ENCODE data around the gene SLC36A3. TPM values are rescaled to one million over a fixed set of nuclear protein-coding genes. Genes with fewer than 3 reads are reported as not detected.
"Not testable (repeated sequence)": the region's sequence is repeated elsewhere in the genome, so short reads cannot be mapped to it uniquely, and the experiment has no call there.

The SLC36A3 gene
- polyA plus RNA-seq (ENCODE audit: insufficient read length in 4 of 4), result not detected

- DNase-seq (ENCODE audit: low read depth in 4 of 4, low spot score in 3 of 4), result no peak
Observed at GRCh38 chr5:151303666-151304065, at the start of gene SLC36A3. SLC36A3 (minus strand) TSS chr5:151303766; CDS start chr5:151303354, 412 bp downstream.

- DNase-seq (ENCODE audit: low read depth in 4 of 4, low spot score in 3 of 4), result no peak
Observed at GRCh38 chr5:151351671-151352070, 48.1 kb upstream of the SLC36A3 start.

DNA sequence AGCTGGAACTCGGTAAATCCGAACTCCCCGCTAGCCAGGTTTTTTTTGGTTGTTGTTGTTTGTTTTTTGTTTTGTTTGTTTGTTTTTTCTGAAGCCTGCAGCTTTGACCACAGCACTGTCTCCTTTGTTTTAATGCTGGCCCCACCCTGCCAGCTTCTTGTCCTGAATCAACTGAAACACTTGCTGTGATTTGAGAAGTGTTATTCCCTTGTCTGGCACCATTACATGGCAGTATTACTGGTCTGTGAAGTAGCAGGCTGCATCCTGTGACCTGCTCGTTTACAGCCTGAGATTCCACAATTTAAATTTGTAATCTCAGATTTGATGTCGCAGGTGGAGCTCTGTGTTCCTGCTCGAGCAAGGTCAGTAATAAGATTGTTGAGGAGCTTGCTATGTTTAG is 45.2 kb upstream of the SLC36A3 start:
- no peak for DNase-seq (ENCODE audit: low read depth in 4 of 4, low spot score in 3 of 4)

GRCh38 chr5:151347369-151347768 is 43.8 kb upstream of the SLC36A3 start, which contains the start of gene SLC36A2:
SLC36A2 (minus strand) TSS chr5:151347559; CDS start chr5:151347460, 99 bp downstream.
- DNase-seq (ENCODE audit: low read depth in 4 of 4, low spot score in 3 of 4), result no peak

DNA sequence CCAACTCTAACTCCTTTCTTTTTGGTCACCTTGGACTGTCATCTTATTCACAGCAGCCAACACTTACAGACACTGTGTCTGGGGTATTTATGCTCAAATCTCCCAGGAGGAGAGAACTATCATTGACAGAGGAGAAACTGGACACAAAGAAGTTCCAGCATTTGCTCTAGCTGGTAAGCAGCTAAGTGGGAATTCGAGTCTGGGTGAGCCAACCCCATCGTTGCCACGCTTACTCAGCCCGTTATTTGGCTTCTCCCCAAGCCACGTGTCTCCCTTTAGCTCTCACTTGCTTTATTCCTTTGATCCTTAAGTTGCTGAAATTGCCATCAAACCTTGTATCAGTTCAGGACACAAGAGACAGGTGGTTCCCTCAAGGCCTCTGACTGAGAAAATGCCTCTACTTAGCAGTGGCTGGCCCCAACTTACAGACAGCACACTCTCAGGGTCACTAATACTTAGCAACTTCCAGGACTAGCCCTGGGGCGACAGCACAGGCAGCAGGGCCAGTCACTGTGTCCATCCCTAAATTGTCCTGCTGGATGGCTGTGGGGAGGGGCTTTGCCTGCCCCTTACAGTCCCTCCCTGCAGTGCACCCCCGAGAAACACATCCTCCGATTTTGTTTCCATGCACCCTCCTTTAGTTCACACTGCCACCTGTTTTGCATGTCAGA is 42.4 kb upstream of the SLC36A3 start:
- no peak for DNase-seq (ENCODE audit: low read depth in 4 of 4, low spot score in 3 of 4)

GRCh38 chr5:151345187-151345807 is 41.7 kb upstream of the SLC36A3 start:
- no peak for DNase-seq (ENCODE audit: low read depth in 4 of 4, low spot score in 3 of 4)

DNA sequence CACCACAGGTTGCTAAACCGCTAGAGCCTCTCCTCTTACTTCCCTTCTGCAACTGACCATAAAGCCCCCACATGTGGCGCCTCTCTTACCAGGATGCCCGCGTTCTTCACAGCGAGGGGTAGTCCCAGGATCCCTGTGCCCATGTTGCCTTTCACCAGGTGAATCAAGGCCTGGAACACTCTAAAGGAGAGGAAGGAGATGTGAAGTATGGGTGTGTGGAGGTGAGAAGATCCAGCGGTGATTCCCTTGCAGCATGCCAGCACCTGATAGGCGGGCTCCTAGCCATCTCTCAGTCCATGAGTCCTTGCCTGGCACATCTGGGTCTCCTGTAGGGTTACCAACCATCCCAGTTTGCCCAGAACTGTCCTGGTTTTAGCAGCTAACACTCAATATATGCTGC is 40.5 kb upstream of the SLC36A3 start:
- no peak for DNase-seq (ENCODE audit: low read depth in 4 of 4, low spot score in 3 of 4)

DNA sequence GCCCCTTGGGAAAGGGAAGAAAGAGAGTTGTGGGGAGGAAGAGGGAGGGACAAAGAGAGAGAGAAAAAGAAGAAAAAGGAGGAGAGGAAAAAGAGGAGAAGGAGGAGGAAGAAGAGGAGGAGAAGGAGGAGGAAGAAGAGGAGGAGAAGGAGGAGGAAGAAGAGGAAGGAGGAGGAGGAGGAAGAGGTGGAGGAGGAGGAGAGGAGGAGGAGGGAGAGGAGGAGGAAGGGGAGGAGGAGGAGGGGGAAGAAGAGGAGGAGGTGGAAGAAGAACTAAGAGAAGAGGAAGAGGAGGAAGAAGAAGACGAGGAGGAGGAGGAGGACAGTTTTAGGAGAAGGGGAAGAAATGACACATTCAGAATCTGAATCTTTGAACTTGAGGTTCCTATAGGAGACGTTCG is 36.4 kb upstream of the SLC36A3 start:
- DNase-seq (ENCODE audit: low read depth in 4 of 4, low spot score in 3 of 4), result no peak

- no peak for DNase-seq (ENCODE audit: low read depth in 4 of 4, low spot score in 3 of 4)
Observed at GRCh38 chr5:151338734-151339133, 35.2 kb upstream of the SLC36A3 start.

GRCh38 chr5:151332857-151333256 is 29.3 kb upstream of the SLC36A3 start:
- DNase-seq (ENCODE audit: low read depth in 4 of 4, low spot score in 3 of 4), result no peak

DNA sequence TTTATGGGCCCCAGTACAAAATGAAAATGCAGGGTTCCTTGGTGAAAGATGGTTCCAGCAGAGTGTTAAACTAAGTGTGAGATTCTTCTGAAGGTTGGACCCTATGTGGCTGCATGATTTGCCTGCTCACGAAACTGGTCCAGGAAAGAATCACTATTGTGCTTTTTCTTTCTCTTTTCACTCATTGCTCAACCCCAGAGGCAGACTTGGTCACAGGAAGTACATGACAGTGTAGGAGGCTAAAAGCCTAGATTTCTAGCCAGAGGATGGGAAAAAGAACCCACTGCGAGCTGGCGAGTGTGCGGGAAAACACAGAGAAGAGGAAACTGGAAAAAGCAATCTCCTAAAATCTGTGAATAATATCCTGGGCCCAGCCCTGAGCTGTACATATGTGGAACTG is 25.2 kb upstream of the SLC36A3 start:
- no peak for DNase-seq (ENCODE audit: low read depth in 4 of 4, low spot score in 3 of 4)

DNA sequence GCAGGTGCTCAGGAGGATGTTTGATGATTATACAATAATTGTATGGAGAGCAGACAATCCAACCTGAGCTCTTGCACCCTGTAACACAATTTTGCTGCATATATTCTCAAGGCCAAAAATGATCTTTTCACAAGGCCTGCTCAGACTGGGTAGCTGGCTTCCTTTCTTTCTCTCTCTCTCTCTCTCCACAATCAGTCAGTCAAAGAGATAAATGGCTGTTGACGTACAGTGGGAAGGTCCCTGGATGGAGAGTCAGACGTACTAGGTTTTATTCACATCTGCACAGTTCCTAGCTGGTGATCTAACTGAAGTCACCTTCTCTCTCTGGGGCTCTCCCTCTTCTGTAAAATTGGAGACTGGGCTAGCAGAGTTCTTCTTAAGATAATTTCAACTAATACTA is 24.0 kb upstream of the SLC36A3 start:
- no peak for DNase-seq (ENCODE audit: low read depth in 4 of 4, low spot score in 3 of 4)

DNA sequence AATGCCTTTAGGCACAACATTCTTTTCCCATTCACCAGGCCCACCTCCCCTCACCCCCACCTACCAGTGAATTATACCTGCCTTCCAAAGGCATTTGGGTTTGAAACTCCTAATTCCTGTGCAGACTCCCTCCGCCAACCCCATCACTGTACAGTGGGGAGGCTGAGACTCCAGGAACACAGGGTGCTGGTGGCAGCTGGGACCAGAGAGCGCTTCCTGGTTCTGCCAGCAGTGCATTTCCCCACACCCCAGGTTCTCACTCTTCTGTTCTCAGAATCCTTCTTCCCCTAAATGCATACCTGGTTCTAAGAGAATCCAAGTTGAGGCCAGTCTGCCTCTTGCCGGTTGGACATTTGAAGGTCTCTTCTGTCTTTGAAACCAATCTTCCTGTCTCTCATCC is 22.7 kb upstream of the SLC36A3 start:
- no peak for DNase-seq (ENCODE audit: low read depth in 4 of 4, low spot score in 3 of 4)

DNA sequence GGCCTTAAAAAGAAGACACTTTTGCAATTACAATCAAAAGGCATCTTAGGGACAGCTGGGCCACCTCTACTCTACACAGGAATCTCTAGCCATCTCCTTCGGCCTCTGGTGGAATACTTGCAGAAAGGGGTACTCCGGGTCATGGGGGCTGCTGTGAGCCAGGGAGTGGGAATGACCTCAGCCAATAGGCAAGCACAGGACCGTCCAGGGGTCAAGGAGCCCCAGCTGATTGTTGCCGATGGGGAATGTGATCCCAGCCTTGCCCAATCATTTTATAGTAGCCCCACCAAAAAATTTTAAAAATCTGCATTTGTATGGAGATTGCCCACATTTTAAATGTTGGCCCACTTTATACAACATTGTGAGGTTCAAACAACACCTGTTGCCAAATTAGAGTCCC is 16.9 kb upstream of the SLC36A3 start:
- DNase-seq (ENCODE audit: low read depth in 4 of 4, low spot score in 3 of 4), result no peak

DNA sequence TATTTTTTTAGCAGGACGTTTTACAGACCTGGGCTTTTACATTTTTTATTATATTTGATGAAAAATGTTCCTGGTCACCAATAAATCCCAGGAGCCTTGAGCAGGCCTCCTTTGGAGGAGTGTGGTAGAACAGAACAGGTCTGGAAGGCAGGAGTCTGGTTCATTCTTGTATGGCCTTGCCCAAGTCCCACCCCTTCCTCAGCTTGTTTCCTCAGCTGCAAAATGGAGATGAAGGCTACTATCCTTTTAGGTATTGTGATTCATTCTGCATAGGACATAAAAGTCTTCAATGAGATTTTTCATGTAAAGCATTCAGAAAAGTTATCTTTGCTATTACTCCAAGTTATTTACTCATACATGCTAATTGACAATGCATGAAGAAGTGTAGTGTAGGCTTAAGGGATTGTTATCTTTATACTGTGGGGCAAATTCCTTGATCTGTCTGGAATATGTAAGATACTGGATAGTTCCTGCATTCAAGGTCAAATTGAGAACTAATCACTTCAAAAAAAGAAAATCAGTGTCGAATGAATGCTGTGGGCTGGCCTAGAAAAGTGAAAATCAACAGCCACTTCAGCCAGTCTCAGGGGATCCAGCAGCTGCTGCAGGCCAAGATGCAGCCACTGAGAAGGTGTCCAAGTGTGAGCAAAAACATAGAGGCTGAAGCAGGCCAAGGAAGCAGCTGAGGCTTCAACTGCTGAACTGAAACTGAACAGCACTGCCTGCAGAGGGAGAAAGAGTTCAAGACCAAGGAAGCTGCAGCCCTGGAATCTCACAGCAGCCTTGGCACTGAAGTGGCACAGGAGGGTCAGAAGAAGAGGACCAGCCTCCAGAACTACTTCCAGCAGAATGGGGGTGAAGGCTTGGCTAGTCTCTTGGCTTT is 15.5 kb upstream of the SLC36A3 start:
- DNase-seq (ENCODE audit: low read depth in 4 of 4, low spot score in 3 of 4), result no peak

DNA sequence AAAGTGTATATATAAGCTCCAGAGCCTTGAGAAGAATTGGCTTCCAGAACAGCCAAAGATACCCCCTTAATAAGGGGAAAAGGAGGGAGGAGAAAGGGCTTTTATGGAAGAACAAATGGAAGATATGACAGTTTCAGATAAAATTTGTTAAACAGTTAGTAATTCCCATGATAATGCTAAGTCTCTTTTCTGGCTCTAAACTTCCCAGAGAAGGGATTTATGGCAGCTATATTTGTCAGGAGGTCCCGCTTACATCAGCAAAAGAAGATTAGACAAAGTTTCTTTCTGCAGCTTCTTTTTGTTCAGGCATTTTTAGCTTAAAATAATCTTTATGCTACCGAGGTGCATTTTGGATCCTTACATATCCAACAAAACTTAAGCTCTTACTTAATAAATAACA is 14.3 kb upstream of the SLC36A3 start:
- DNase-seq (ENCODE audit: low read depth in 4 of 4, low spot score in 3 of 4), result no peak

GRCh38 chr5:151315998-151316597 is 12.5 kb upstream of the SLC36A3 start:
- peak in 3 of 4 donors; percentile 23 to 56 (median 50) for DNase-seq (ENCODE audit: low read depth in 4 of 4, low spot score in 3 of 4)

DNA sequence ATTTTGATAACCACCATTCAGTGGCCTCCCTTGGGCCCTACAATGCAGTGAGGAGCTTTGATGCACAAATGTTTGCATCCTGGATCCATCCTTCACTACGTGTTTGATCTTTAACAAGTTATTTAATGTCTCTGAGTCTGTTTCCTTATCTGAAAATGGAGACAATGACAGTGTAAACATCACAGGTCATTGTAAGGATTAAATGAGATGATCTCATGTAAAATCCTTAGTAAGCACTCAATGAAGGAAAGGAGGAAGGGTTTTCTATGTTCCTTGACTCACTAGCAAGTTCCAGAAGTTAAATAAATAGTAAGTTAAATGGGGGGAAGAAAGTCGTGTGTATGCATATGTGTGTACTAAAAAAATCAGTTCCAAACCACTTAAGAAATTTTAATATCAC is 9.8 kb upstream of the SLC36A3 start:
- no peak for DNase-seq (ENCODE audit: low read depth in 4 of 4, low spot score in 3 of 4)

DNA sequence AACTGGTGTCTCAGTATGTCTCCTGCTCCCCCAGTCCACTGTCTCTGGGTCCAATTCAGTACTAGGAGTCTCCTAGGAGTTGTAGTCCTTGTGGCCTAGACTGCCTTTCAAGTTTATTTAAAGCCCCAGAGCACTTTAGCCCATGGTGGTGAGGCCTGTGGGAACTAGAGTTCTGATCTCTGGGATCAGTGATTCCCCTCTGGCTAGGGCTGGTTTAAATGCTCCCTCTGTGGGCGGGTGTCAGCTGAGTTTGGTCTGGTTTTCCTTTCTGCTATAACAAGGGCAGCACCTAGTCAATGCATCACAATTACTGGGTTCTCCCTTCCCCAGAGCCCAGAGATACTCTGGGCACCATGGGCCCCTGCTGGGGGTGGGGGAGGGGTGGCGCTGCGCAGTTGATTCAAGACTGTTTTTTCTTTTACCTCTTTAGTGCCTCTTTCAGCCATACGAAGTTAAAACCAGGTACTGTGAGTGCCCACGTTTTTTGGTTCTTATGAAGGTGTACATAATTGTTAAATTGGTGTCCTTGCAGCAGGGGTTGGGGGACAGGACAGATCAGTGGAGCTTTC is 9.3 kb upstream of the SLC36A3 start:
- DNase-seq (ENCODE audit: low read depth in 4 of 4, low spot score in 3 of 4), result no peak

GRCh38 chr5:151310932-151311331 is 7.4 kb upstream of the SLC36A3 start:
- DNase-seq (ENCODE audit: low read depth in 4 of 4, low spot score in 3 of 4), result no peak

DNA sequence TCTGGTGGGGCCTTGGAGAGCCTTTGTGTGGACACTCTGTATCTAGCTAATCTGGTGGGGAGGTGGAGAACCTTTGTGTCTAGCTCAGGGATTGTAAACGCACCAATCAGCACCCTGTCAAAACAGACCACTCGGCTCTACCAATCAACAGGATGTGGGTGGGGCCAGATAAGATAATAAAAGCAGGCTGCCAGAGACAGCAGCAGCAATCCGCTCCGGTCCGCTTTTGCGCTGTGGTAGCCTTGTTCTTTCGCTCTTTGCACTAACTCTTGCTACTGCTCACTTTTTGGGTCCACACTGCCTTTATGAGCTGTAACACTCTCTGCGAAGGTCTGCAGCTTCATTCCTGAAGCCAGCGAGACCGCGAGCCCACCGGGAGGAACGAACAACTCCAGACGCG is 6.3 kb upstream of the SLC36A3 start:
- DNase-seq (ENCODE audit: low read depth in 4 of 4, low spot score in 3 of 4), result not testable (repeated sequence)
